Epithelial cell of prostate (primary cell): Measurements from ENCODE around the gene ZNF793.

ENCODE experiments used
- DNase-seq: peaks from one replicate; pipeline ENCODE4 v3.0.0-alpha.2; 2011; ENCODE audit warnings: low read depth, low spot score
- H3K27ac ChIP-seq: fragments of 450-650 bp; 2 replicates; pipeline ENCODE4 v1.5.1; 2017; ENCODE audit warnings: mild to moderate bottlenecking

Gene ZNF793

DNA sequence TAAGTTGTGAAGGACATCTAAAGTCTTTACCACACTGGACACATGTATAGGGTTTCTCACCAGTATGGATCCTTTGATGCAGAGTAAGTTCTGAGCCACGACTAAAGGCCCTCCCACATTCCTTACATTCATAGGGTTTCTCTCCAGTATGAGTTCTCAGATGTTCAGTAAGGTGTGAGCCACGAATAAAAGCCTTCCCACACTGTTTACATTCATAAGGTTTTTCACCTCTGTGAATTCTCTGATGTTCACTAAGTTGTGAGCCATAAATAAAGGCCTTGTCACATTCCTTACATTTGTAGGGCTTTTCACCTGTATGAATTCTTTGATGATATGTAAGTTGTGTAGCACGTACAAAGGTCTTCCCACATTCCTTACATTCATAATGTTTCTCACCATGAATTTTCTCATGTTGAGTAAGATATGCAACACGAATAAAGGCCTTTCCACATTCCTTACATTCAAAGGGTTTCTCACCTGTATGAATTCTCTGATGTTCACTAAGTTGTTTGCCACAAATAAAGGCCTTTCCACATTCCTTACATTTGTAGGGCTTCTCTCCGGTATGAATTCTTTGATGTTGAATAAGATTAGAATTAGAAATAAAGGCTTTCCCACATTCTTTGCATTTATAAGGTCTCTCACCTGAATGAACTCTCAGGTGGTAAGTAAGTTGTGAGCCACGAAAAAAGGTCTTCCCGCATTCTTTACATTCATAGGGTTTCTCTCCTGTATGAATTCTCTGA lies 58.1 kb downstream of the ZNF793 start:
- DNase-seq = no peak
- H3K27ac ChIP-seq = no peak overlapping the region

- DNase-seq = no peak
- no peak overlapping the region for H3K27ac ChIP-seq
Observed at GRCh38 chr19:37565370-37565669, 58.6 kb downstream of the ZNF793 start.

GRCh38 chr19:37572203-37572602 lies 65.5 kb downstream of the ZNF793 start:
- no peak for DNase-seq
- H3K27ac ChIP-seq = no peak overlapping the region

GRCh38 chr19:37583340-37583739 lies 76.6 kb downstream of the ZNF793 start:
- DNase-seq = no peak
- H3K27ac ChIP-seq = no peak overlapping the region
